D721Med (cell line): ENCODE measurements around the gene SORCS2.

Experiments used
- DNase-seq: peaks from one replicate; pipeline ENCODE4 v3.0.0; 2011; ENCODE audit warnings: low spot score; ENCODE audit not compliant: insufficient read length
- FAIRE-seq: peaks from 2 replicates; lab custom pipeline; 2011; peaks lifted over from hg19 to GRCh38; lab: Jason Lieb, UNC
- TF ChIP-seq, protein P1 (sequence below): IDR thresholded peaks from 2 replicates; pipeline ENCODE4 v1.5.1; 2012; ENCODE audit warnings: mild to moderate bottlenecking, control low read depth; ENCODE audit not compliant: insufficient read depth; ENCODE audit errors: missing control alignments

SORCS2 gene

DNA sequence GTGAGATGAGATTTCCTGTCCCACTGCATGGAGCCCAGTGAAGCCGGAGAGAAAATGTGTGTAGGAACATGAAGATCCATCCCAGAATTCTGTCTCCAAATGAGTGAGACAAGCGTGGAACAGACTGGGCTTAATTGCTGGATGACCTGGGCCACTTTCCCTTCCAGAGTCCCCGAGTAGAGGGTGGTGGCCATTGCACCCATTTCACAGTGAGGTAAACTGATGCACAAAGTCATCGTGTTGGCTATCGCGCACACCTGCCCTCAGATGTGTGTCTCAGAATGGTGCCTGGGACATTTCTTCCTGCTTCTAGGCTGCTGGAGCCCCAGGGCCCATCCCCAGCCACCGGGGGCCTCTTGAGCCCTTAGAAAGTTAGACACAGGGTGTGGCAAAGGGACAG lies 285.4 kb downstream of the SORCS2 start:
- no peak for DNase-seq
- TF ChIP-seq, protein P1, sequence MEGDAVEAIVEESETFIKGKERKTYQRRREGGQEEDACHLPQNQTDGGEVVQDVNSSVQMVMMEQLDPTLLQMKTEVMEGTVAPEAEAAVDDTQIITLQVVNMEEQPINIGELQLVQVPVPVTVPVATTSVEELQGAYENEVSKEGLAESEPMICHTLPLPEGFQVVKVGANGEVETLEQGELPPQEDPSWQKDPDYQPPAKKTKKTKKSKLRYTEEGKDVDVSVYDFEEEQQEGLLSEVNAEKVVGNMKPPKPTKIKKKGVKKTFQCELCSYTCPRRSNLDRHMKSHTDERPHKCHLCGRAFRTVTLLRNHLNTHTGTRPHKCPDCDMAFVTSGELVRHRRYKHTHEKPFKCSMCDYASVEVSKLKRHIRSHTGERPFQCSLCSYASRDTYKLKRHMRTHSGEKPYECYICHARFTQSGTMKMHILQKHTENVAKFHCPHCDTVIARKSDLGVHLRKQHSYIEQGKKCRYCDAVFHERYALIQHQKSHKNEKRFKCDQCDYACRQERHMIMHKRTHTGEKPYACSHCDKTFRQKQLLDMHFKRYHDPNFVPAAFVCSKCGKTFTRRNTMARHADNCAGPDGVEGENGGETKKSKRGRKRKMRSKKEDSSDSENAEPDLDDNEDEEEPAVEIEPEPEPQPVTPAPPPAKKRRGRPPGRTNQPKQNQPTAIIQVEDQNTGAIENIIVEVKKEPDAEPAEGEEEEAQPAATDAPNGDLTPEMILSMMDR, result no peak
- no peak for FAIRE-seq

DNA sequence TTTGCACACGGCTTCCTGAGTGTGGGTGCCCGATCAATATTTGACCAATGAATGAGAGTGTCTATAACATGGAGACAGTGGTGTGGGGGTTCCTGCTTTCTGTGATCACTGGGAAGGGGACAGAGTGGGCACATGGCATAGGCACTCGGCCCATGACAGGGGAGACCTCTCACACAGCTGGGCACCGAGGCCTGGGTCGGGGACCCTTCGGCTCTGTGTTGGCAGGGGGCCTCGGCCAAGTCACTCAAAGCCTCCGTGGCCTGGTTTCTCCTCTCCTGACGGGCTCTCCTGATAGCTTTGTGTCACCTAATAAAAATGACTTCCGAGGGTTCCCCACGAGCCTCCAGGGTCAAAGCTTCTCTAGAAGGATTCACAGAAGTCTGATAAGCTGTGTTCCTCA lies 286.3 kb downstream of the SORCS2 start:
- DNase-seq (no peak), FAIRE-seq (no peak)
- TF ChIP-seq, protein P1, result no peak

DNA sequence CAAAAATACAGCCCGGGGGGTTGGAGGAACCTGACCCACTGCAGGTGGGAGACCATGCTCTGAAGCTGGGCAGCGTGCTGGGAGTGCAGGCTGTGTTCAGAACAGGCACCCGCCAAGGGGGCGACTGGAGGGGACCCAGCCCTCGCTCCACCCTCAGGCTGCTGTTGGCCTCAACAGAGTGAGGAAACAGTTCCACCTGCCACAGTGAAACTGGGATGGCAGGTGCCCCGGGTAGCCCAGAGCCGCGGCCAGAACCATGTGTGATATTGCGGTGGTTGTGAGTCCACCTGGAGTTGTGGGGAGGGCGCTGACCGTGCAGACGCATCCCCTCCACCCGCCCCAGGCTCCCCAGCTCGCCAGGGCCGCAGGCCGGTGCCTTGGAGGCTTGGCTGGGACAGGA lies 288.1 kb downstream of the SORCS2 start:
- TF ChIP-seq, protein P1, result no peak
- FAIRE-seq, result no peak

DNA sequence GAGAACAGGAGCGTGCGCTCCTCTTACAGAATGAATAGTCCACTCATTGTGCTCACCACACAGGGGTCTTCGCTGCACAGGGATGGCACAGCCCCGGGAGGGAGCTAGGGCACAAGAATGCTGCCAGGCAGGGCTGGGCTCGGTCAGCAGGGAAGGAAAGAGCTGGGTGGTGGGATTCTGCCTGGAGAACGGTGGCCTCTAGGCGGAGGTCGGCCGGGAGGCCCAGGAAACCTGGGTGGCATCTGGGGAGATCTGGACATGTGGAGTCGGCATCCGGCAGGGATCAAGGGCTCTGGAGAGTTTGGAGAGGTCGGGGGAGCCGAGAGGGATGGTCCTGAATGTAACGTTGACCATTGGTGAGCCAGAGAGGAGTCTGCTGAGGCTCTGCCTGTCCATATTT lies 288.9 kb downstream of the SORCS2 start:
- FAIRE-seq (no peak), DNase-seq (no peak)
- TF ChIP-seq, protein P1, result no peak

More for the DNA sequence above, 288.1 kb downstream of the SORCS2 start:
- no peak for DNase-seq

DNA sequence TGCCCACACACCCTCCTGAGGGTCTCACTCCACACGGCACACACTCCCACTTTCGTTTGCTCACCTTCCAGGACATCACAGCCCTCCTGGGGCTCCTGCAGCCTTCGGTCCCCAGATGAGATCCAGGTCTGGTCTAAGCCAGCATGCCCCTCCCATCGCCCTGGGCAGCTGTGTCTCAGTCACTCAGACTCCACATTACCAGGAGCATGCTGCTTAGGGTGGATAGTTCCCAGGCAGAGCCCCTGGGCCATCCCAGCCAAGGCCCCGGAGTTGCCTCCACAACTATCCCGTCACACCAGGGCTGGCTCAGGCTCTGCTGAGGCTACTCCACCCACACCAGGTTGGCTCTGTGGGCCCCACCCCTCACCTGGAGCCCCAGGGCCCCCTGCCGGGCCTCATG lies 292.8 kb downstream of the SORCS2 start:
- TF ChIP-seq, protein P1, result no peak
- no peak for DNase-seq
- no peak for FAIRE-seq

DNA sequence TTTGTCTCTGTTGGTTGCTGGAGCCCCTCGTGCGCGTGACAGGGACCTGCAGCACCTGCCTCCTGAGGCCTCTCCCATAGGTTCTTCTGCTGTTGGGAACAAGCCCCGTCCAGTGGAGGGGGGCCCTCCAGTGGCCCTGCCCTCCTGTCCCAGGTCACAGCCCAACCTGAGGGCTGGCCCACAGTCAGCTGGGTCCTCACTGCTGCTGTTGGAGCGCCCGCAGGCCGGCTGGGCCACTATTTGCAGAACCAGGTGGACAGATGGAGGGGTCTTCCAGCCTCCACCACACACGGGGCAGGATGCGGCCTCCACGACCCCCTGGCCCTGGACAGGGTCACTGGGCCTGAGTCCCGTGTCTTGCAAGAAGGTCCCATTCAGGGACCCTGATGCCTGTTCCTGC lies 293.8 kb downstream of the SORCS2 start:
- TF ChIP-seq, protein P1, result no peak
- FAIRE-seq, result no peak
- DNase-seq, result no peak

DNA sequence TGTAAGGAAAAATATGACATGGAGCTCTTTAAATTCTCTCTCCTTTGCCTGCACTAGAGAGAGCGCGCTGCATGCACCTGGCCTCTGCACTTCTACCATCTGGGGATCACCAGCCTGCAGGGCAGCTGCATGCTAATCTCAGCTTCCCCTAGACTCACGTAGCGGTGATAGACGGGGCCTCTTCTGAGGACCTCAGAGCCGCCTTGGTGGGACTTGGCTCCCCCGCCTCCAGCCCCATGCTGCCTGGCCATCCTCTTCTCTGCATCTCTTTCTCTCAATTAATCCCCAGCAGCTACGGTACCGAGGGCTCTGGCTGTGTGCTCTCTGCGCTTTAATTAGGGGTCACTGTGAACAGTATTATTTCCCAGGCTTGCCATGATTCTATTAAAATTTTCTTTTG lies 295.2 kb downstream of the SORCS2 start:
- peak; percentile 59 for DNase-seq
- FAIRE-seq, result no peak
- TF ChIP-seq, protein P1, result no peak
